Fibroblast of skin of back (primary cell): ENCODE data around the gene RCCD1. TPM values are rescaled to one million over a fixed set of nuclear protein-coding genes. Genes with fewer than 3 reads are reported as not detected.
A peak's percentile ranks its signal among the peaks of the same experiment; 100 is the strongest.
"Not testable (repeated sequence)": the region's sequence is repeated elsewhere in the genome, so short reads cannot be mapped to it uniquely, and the experiment has no call there.

Experiments
- DNase-seq: peaks from one replicate; pipeline ENCODE4 v3.0.0-alpha.2; 2013
- polyA plus RNA-seq, 2 experiments: library from polyadenylated mRNA; unstranded; fragments of 120-200 nt; gene quantifications; one replicate each; pipeline ENCODE4 v1.2.1, GENCODE V29; 2013; ENCODE audit not compliant: insufficient read length in 2 of 2

The RCCD1 gene, protein sequence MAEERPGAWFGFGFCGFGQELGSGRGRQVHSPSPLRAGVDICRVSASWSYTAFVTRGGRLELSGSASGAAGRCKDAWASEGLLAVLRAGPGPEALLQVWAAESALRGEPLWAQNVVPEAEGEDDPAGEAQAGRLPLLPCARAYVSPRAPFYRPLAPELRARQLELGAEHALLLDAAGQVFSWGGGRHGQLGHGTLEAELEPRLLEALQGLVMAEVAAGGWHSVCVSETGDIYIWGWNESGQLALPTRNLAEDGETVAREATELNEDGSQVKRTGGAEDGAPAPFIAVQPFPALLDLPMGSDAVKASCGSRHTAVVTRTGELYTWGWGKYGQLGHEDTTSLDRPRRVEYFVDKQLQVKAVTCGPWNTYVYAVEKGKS
- polyA plus RNA-seq (2013, experiment 1 of 2; ENCODE audit: insufficient read length), result 18.1 TPM
- polyA plus RNA-seq (2013, experiment 2 of 2; ENCODE audit: insufficient read length), result 8.1 TPM

GRCh38 chr15:90954712-90955623 is at the start of gene RCCD1:
RCCD1 (plus strand) TSS chr15:90954884; CDS start chr15:90956735, 1,851 bp downstream.
- DNase-seq, result peak; percentile 96

GRCh38 chr15:90905306-90906180 is 49.1 kb upstream of the RCCD1 start:
- no peak for DNase-seq

GRCh38 chr15:90906181-90906849 is 48.4 kb upstream of the RCCD1 start:
- DNase-seq, result no peak

DNA sequence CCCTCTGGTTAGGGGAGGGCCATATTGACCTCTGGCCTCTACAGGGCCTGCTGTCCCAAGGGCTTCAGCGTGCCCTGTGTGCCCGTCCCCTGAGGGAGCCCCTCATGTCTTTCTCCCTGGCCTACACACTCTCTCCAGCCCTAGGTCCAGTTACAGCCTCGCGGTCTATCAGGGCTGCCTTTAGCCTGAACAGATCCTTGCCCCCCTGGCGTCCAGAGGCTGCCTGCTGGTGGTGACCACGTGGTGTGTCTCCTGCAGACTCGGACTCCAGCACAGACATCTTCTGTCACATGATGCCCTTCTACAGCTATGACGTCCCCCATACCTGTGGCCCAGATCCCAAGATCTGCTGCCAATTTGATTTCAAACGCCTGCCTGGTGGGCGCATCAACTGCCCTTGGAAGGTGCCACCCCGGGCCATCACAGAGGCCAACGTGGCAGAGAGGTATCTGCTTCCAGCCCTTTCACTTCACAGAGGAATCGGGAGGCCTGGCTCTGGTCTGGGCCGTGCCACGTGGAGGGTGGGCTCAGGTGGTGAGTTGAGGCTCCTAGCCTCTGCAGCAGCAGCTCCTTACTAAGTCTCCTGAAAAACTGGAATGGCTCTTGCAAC is 47.5 kb upstream of the RCCD1 start:
- no peak for DNase-seq

DNA sequence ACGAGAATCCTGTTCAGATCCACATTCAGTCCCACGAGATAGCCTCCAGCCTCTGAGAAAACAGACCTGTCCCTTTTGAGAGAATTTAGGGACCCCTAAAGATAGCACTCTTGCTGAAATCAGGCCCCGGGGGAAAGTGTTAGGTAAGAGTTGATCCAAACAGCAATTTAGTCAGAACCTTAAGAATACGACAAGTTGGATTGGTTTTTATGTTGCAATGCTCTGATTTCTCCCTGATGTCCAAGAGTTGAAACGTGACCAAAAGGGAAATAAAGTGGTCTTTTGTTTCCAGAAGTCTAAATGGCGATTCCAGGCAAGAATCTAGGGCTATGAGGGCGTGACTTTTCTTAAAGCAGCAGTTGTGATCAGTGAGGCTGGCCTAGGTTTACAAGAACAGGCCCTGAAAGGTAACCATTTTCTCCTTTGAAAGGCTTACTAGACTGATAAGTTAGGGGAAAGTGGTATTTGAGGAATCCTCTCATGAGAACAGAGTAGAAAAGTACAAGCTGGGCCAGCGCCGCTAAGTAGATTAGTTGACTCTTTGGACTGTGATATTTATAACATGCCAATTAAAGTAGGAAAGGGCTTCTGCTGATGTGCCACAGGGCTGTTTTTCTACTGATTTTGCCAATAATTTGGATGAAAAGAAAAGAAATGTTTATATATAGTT is 46.7 kb upstream of the RCCD1 start:
- DNase-seq, result no peak

- not testable (repeated sequence) for DNase-seq
These were observed 45.2 kb upstream of the RCCD1 start for GRCh38 chr15:90909449-90909848.

DNA sequence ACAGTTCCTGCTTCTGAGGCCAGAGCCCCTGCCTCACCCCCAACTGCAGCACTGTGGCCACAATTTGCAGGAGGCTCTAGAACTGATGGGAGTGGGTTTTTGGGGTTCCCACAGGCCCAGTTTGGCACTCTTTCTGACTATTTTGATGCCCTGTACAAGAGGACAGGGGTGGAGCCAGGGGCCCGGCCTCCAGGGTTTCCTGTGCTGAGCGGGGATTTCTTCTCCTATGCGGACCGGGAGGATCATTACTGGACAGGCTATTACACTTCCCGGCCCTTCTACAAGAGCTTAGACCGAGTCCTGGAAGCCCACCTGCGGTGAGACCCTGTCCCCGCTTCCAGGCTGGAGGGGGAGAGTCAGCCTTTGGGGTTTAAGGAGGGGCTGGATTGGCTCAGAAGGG is 44.7 kb upstream of the RCCD1 start:
- no peak for DNase-seq

GRCh38 chr15:90910441-90911301 is 44.0 kb upstream of the RCCD1 start:
- no peak for DNase-seq

- DNase-seq, result no peak
These were observed 43.4 kb upstream of the RCCD1 start for GRCh38 chr15:90911302-90911623.

DNA sequence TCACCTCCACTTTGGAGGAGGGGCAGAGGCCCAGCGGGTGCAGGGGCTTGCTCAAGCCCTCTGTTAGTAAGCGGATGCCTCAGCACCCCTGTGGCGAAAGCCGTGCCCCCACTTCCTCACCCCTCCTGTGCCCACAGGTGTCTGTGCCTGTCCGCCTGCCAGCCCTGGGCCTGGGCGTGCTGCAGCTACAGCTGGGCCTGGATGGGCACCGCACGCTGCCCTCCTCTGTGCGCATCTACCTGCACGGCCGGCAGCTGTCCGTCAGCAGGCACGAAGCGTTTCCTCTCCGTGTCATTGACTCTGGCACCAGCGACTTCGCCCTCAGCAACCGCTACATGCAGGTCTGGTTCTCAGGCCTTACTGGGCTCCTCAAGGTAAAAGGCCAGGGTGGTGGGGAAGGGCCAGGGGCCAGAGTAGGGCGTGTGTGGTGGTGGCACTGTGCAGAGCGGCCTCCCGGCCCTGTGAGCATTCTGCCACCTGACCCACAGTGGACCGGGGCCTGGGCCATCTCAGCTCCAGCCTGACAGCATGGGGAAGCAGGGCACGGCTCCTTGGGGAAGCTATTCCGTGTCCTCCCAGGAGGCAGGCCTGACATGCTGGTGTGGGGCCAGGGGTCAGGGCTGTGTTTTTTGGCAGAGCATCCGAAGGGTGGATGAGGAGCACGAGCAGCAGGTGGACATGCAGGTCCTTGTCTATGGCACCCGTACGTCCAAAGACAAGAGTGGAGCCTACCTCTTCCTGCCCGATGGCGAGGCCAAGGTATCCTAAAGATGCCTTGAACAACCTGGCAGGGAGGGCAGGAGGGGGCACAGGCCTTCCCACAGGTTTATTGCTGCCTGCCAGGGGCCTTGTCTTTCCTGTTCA is 42.5 kb upstream of the RCCD1 start:
- DNase-seq, result no peak

GRCh38 chr15:90912770-90913075 is 42.0 kb upstream of the RCCD1 start:
- DNase-seq, result no peak

GRCh38 chr15:90913398-90913944 is 41.2 kb upstream of the RCCD1 start:
- DNase-seq, result no peak

DNA sequence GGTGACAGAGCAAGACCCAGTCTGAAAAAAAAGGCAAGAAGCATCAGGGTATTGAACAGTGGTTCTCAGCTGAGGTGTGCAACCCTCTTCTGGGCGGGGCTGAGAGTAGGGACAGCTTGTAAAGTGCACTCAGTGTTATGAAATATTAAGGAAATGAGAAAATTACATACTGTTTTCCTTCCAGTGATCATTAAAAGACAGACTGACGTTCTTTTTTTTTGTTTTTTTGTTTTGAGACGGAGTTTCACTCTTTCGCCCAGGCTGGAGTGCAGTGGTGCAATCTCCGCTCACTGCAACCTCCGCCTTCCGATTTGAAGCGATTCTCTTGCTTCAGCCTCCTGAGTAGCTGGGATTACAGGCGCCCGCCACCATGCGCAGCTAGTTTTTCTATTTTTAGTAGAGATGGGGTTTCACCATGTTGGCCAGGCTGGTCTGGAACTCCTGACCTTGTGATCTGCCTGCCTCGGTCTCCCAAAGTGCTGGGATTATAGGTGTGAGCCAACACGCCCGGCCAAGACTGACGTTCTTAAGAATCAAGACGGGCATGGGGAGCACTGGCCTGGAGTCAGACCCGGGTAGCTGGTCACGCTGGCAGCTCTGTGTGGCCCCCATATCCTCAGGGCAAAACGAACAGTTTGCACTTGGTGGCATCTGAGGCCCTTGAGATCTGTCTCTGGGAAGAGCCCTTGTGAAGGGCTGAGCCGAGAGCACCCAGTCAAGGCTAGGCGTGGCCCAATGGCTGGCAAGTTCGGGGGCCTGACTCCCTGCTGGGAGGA is 40.2 kb upstream of the RCCD1 start:
- DNase-seq, result no peak

- DNase-seq, result no peak
These were observed 39.4 kb upstream of the RCCD1 start for GRCh38 chr15:90915216-90915807.

GRCh38 chr15:90915808-90916440 is 38.8 kb upstream of the RCCD1 start:
- no peak for DNase-seq

DNA sequence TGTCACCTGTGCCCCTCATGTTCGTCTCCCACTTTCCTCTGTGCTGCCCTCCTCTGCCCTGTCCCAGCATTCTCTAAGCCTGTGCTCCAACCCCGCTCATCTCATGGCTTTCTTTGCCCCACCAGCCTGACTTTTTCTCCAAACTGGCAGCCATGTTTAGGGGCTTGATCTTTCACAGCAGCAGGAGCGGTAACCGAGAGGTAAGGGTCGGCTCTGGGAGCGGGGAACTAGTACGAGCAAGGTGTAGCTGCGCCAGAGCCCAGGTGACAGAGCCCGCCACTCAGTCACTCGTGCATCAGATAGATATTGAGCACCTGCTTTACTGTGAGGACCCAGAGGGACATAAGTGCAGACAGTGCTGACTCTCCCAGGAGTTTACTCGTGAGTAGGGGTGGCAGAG is 38.2 kb upstream of the RCCD1 start:
- no peak for DNase-seq

DNA sequence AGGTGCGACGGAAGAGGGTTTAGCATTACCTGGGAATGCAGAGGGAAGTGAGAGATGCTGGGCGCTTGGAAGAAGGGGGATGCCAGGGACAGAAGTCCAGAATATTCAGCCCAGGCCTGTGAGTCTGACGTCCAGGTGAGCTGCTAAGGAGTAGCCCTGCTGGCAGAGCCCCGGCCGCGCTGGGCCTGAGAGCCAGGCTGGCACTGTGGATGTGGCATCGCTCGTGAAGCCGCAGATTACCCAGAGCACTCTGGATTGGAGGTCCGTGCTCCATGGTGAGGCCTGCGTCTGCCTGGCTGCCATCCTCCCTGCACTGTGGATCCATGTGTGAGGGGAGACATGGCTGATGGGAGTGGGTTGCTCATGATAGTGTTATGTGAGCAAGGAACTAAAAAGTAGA is 37.1 kb upstream of the RCCD1 start:
- DNase-seq, result no peak
